ENCODE results near the gene SYTL4.

- TF ChIP-seq CTCF (CRISPR knock-in tag; IDR thresholded peaks at IDR 0.05) (no peak), ZNF740 (CRISPR knock-in tag; IDR thresholded peaks at IDR 0.05) (no peak), SUZ12 (IDR thresholded peaks at IDR 0.05; ENCODE audit: low read depth, low read length) (no peak), MED8 (CRISPR knock-in tag; IDR thresholded peaks at IDR 0.05; ENCODE audit: insufficient replicate concordance) (no peak), RORA (CRISPR knock-in tag; IDR thresholded peaks at IDR 0.05) (no peak), BHLHE40 (IDR thresholded peaks at IDR 0.05; ENCODE audit: low read length) (no peak), ATF2 (CRISPR knock-in tag; IDR thresholded peaks at IDR 0.05) (no peak), ZNF816 (CRISPR knock-in tag; IDR thresholded peaks at IDR 0.05; ENCODE audit: borderline replicate concordance) (no peak)
These were observed 86.8 kb downstream of the SYTL4 start for GRCh38 chrX:100645106-100645505.

Data from HepG2 (cell line).